ENCODE measurements around the gene BSND.

Gene BSND

DNA sequence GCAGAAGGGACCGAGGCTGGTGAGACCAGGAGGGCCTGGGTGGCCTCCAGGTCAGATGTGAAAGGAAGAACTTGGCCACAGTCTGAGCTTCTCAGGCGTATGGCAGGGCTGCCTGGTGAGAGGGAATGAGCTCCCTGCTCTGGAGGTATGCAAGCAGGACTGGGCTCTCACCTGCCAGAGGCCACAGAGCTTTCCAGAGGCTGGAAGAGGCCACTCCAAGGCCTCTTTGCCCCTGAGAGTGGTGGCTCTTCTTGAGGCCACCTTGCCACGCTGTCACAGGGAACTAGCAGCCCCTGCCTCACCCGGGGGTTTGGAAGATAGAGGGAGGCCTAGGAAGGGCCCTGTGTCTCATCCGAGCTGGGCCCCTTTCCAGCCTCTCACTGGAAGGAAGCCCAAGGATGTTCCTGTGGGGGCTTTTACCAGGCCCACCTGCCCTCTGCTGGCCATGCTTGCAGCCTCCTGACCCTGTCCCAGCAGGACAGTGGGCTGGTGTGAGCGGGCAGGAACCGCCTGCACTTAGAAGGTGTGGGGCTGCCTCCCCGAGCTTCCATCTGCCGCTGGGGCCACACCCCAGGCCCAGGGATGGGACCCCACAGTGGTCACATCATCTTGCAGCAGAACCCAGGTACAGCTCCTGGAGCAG is 50.7 kb downstream of the BSND start:
- no peak for DNase-seq

- no peak for DNase-seq
These were observed 51.2 kb downstream of the BSND start for GRCh38 chr1:55049914-55050278.

- no peak for DNase-seq
These were observed 51.5 kb downstream of the BSND start for GRCh38 chr1:55050283-55050682.

- DNase-seq: no peak
These were observed 52.4 kb downstream of the BSND start for GRCh38 chr1:55051169-55051568.

- DNase-seq: no peak
These were observed 52.9 kb downstream of the BSND start for GRCh38 chr1:55051621-55052020.

DNA sequence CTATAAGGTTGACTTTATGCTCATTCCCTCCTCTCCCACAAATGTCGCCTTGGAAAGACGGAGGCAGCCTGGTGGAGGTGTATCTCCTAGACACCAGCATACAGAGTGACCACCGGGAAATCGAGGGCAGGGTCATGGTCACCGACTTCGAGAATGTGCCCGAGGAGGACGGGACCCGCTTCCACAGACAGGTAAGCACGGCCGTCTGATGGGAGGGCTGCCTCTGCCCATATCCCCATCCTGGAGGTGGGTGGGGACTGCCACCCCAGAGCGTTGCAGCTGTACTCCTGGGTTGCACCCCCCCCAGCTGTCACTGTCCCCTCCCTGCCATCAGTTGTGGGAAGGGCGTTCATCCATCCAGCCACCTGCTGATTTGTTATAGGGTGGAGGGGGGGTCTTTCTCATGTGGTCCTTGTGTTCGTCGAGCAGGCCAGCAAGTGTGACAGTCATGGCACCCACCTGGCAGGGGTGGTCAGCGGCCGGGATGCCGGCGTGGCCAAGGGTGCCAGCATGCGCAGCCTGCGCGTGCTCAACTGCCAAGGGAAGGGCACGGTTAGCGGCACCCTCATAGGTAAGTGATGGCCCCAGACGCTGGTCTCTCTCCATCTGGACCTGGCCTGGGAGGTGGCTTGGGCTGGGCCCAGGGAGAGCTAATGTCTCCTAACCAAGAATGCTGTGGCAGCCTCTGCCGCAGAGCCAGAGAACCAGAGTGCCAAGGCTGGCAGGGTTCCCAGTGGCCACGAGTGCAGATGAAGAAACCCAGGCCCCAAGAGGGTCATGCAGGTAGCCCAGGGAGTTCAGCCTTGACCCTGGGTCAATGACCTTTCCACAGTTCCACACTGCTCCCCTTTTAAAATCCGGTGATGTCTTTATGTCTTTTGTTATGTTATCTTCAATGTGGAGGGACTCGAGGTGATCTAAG is 53.7 kb downstream of the BSND start:
- no peak for DNase-seq

- peak; percentile 4 to 16 for DNase-seq
These were observed 54.7 kb downstream of the BSND start for GRCh38 chr1:55053265-55053954.

- no peak for DNase-seq
These were observed 55.7 kb downstream of the BSND start for GRCh38 chr1:55054396-55054795.

DNA sequence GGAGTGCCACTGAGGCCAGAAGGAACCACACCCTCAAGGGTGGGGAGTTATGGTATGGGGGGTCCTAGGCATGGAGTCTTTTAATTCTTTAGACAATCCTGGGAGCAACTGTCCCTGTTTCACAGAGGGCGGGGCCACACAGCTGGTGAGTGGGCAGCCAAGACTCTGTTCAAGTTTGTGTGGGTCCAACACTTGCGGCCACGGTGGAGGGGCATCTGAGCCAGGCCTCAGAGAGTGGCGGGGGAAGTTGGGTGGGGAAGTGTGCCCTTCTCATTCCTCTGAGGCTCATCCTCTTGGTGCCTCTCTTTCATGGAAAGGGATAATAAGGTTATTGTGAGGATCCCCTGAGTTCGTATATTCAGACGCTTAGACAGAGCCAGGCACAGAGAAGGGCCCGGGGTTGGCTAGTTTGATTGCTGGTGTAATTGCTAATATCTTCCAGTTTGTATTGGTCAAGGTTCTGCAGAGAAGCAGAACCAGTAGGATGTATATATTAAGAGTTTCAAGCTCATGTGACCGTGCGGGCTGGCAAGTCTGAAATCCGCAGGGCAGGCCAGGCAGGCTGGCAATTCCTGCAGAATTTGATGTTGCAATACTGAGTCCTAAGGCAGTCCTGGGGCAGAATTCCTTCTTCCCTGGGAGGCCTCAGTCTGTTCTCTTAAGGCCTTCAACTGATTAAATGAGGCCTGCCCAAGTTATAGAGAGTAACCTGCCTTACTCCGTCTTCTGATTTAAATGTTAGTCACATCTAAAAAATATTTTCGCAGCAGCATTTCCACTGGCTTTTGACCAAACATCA is 56.5 kb downstream of the BSND start:
- DNase-seq: no peak

DNA sequence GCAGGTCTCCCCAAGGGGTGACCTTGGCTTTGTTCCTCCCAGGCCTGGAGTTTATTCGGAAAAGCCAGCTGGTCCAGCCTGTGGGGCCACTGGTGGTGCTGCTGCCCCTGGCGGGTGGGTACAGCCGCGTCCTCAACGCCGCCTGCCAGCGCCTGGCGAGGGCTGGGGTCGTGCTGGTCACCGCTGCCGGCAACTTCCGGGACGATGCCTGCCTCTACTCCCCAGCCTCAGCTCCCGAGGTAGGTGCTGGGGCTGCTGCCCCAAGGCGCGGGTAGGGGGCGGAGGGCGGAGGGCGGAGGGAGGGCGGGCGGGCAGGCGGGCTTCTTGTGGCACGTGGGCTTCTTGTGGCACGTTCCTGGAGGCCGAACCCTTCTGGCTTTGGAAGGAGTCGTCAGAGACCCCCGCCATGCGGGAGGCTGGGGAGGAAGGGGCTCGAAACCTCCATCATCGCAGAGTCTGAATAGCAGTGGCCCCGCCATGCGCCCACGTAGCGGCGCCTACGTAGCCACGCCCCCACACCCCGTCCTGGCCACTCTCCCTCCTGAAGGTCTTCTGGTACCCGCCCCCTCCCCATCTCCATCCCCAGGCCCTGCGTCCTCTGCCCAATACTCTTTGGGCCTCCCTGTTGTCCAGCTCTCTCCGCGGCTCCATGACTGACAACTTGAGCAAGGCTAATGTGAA is 57.4 kb downstream of the BSND start:
- DNase-seq: no peak

- no peak for DNase-seq
These were observed 57.9 kb downstream of the BSND start for GRCh38 chr1:55056632-55056992.

GRCh38 chr1:55057270-55057955 is 58.7 kb downstream of the BSND start:
- DNase-seq: no peak

- no peak for DNase-seq
These were observed 59.2 kb downstream of the BSND start for GRCh38 chr1:55057956-55058298.

DNA sequence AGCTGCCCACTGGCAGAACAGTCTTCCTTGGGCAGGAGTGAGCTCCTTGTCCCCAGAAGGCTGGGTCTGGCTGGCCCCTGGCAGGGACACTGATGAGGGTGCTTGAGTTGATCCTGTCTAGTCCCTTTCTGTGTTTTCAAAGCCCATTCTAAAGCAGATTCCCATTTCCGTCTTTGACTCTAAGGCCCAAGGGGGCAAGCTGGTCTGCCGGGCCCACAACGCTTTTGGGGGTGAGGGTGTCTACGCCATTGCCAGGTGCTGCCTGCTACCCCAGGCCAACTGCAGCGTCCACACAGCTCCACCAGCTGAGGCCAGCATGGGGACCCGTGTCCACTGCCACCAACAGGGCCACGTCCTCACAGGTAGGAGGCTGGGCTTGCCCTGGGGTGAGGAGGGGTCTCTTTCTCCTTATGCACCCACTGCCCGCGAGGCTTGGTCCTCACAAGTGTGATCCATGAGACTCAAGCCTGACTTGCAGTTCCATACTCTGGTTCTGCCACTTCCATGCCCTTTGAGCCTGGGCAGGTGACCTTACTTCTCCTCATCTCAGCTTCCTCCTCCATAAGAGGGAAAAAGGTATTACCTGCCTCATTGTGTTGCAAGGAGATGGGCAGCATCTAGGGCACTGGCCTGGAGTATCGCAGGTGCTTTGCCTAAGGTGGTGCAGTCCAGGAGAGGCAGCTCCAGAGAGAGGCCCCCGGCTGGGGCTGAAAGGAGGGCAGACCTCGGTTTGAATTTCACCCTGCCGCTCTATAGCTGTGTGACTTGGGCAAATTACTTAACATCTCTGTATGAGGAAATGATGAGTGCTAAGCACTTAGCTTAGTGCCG is 60.8 kb downstream of the BSND start:
- DNase-seq: no peak

DNA sequence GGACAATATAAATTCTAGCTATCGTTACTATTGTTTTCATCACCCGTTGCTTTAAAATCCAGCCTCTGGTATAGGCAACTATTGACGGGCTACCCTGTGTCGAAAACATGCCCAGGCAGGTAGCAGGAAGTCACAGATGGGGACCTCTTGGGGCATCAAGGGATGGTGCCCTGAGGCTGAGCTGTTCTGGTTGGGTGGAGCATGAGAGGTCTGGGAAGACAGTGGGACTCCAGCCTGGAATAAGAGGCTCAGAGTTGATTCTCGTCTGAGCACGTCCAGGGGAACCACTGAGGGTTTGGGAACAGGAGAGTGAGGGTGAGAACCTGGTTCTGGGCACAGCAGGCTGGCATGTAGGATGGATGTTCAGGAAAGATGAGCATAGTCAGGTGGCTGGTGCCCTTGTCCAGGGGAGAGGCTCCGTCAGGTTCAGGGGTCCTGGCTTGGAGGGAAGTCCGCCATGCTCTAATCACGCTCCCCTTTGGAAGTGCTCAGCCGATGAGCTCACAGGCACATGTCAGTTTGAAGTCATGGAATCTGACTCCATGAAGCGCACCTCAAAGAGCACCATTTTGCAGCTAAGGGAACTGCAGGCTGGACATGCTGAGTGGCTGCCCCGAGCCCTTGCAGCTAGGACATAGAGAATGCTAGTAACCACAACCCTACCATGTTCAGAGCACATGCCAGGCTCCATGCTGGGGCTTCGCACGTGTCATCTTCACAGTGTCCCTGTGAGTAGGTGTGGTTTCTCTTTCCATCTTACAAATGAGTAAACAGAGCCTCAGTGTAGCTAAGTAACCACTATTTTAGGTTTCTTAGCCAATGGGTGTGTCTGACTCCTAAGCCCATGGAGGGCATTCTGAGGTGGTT is 61.6 kb downstream of the BSND start:
- DNase-seq: no peak

- no peak for DNase-seq
These were observed 62.4 kb downstream of the BSND start for GRCh38 chr1:55061000-55061705.

Measured in AML-193 (cell line).